Anterior cingulate cortex (tissue), 58 donors: ENCODE data around the gene BOC.

Experiments used
- DNase-seq, 58 donors: peaks; one replicate each; lab custom pipeline; 2025; lab: John Stamatoyannopoulos, UW

Gene BOC

DNA sequence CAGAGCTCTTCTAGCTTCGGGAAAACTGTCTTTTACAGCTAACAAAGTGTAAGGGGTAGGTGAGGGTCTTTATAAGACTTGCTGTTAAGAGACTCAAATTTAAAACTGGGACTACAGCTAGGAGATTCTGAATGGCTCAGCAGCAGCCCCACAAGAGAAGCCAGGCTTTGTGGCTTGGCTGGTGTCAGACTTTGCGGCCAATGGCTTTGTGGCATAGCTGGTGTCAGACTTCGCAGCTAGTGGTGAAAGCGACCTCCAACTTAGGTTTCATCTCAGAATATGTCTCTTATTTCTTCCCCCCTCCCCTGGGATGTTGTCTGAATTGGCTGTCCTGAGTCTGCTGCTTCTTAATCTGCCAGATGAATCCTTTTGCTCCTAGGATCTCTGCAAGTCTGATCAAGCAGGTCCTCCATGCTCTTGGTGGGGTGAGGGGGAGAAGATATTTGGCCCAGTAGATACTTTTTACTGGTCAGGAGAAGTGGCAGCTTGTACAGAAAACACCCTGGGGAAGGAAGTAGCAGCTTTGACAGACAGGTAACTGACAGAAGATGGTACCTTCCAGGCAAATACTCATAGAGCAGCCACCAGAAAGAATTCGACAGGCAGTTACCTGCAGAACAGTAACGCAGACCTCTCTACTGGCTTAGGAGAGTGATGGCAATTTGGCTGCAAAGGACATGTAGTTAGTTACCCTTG lies 8.4 kb downstream of the BOC start:
- DNase-seq = no peak

GRCh38 chr3:113220721-113221120 lies 9.4 kb downstream of the BOC start:
- DNase-seq = no peak

DNA sequence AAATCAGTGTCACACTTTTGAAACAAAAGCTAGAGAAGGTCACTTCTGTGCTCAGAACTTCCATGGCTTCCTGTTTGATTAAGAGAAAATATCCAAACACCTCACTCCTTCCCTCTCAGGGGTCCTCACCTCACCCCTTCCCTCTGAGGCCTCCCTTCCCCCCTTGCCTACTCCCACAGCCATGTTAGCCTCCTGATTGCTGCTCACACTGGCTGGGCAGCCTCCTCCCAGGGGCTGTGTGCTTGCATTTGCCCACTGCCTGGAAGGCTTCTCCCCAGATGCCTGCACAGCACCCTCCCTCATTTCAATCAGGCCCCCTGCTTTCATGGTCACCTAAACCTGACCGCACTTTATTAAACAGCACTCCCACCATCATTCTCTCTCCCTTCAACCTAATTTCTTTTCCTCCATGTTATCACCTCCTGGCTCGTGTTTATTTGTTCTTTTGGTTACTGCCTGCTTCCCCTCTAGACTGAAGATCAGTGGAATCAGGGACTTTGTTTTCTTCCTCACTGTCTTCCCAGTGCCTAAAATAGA lies 10.4 kb downstream of the BOC start:
- DNase-seq = no peak

DNA sequence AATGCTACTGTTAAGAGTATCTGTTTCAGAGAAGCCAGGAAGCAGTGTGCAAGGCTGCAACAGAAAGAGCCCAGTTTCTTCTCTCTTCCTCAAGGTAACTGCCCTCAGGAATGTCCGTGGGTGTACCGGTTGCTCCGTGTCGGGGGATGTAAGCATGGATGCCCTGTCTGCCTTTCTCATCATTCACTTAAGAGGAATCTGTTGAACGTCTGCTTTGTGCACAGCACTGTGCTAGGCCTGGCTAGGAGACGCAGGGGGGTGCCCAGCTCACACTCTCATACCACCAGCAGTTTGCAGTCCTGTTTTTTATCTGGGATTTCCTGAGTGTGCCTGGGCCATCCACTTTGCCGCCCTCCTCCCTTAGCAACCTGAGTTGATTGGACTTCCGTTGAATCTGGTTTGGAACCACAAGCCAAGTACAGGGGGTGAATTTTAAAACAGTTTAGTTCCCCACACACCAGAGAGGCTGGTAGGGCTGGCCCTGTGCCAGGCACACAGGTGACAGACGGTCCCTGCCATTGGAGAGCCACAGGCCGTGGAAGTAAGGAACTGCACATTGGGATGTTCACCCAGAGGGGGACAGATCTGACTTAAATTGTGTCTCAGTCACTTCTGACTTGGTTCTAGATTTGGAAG lies 11.2 kb downstream of the BOC start:
- DNase-seq = no peak

- DNase-seq = peak in 15 of 58 donors; percentile 11 to 36 (median 23)
Observed at GRCh38 chr3:113223475-113224281, 12.3 kb downstream of the BOC start.

DNA sequence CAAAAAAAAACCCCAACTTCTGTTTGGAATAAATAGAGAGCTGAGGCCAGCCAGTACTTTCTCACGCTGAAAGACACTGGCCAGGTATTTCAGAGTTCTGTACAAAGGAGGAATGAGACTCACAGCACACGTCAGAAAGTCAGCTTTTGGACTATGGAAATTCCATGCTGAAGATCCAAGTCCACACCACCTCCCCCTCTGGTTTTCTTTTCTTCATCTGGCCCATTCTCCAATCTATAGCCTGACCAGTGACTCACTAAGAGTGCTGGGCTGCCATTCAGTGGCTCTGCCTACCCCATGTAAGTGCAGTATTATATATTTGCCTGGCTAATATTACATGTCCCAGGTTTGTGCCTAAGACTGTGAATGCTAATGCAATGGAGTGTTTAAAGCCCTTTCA lies 13.9 kb downstream of the BOC start:
- DNase-seq = no peak

DNA sequence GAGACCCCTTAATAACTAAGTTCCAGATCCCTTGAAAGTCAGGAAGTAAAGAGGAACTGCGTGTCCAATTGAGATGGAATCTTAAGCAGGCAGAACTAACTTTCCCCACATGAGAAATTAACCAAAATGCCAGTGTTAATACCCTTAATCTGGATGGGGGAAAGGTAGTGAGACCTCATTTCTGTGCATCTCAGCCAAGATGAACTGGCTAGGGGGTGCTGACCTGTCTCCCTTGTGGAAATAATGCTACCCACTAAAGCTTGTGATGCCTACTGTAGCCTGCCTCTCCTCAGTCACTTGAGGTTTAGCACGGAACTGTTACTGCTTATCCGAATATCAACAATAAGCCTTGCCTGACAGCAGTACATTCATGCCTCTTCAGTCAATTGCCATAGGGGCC lies 15.1 kb downstream of the BOC start:
- no peak for DNase-seq

- DNase-seq = no peak
Observed at GRCh38 chr3:113227146-113227545, 15.8 kb downstream of the BOC start.

GRCh38 chr3:113228498-113229286 lies 17.3 kb downstream of the BOC start:
- no peak for DNase-seq

DNA sequence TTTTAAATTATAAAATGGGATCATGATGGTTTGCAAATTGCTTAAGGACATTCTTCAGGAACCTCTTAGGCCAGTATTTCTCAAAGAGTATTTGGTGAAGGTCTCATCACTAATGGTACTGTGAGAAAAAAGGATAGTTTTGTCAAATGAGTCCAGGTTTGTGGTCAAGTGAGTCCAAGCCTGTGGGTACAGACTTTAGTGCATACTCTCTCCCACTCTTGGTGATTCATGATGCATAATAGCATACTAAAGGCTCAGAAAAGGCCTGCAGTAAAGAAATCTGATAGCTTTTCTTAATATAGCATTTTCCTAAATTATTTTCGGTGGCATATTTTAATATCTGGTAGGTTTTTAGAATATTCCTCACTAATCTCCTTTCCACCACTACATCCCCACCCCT lies 20.0 kb downstream of the BOC start:
- DNase-seq = no peak

GRCh38 chr3:113231827-113232253 lies 20.5 kb downstream of the BOC start:
- DNase-seq = peak in 5 of 58 donors; percentile 11 to 48 (median 21)

GRCh38 chr3:113232342-113232741 lies 21.0 kb downstream of the BOC start:
- no peak for DNase-seq

- DNase-seq = no peak
Observed at GRCh38 chr3:113233497-113233896, 22.1 kb downstream of the BOC start.

GRCh38 chr3:113234028-113234427 lies 22.7 kb downstream of the BOC start:
- no peak for DNase-seq

GRCh38 chr3:113234688-113235260 lies 23.4 kb downstream of the BOC start:
- no peak for DNase-seq

GRCh38 chr3:113238503-113238902 lies 27.1 kb downstream of the BOC start:
- no peak for DNase-seq

DNA sequence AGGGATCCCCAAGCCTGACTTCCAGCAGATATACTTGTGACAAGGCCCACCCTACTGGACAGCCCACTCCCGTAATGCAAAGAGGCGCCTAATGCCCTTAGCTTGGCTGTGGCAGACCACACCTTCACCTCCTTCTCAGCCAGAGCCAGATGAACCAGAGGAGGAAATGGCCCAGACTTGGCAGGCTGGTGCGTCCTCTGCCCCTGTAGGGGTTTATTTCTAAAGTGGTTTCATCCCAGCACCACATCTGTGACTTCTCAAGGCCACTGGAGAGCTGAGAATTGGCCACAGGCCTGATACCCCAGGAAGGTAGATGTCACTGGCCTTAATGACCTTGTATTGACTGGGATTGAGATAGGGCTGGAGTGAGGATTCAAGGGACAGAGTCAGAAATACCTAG lies 29.5 kb downstream of the BOC start:
- DNase-seq = no peak

GRCh38 chr3:113241292-113242095 lies 30.1 kb downstream of the BOC start:
- no peak for DNase-seq

GRCh38 chr3:113242096-113242581 lies 30.8 kb downstream of the BOC start:
- DNase-seq = no peak
